WI38 (cell line): ENCODE measurements around the gene SERPINE3.

Experiments used
- H3K4me3 ChIP-seq: 2 replicates; pipeline ENCODE4 v1.5.1; 2011; ENCODE audit warnings: low read depth, mild to moderate bottlenecking, control low read depth, low read length
- CTCF ChIP-seq: IDR thresholded peaks from 2 replicates; pipeline ENCODE4 v1.5.1; 2012; ENCODE audit warnings: low read depth, mild to moderate bottlenecking, control low read depth, low read length

The SERPINE3 gene

GRCh38 chr13:51333421-51333820 is 6.1 kb upstream of the SERPINE3 start:
- H3K4me3 ChIP-seq: no peak overlapping the region
- no peak for TF ChIP-seq CTCF

- no peak for TF ChIP-seq CTCF
- no peak overlapping the region for H3K4me3 ChIP-seq
Measured at GRCh38 chr13:51333826-51334225, 5.7 kb upstream of the SERPINE3 start.

- no peak overlapping the region for H3K4me3 ChIP-seq
- TF ChIP-seq CTCF: no peak
Measured at GRCh38 chr13:51336746-51337145, 2.7 kb upstream of the SERPINE3 start.

- no peak for TF ChIP-seq CTCF
- no peak overlapping the region for H3K4me3 ChIP-seq
Measured at GRCh38 chr13:51339952-51340732, 651 bp downstream of the SERPINE3 start.

GRCh38 chr13:51341232-51341631 is 1.7 kb downstream of the SERPINE3 start:
- H3K4me3 ChIP-seq: no peak overlapping the region
- no peak for TF ChIP-seq CTCF

GRCh38 chr13:51341791-51342190 is 2.3 kb downstream of the SERPINE3 start:
- H3K4me3 ChIP-seq: no peak overlapping the region
- TF ChIP-seq CTCF: no peak

GRCh38 chr13:51342706-51343105 is 3.2 kb downstream of the SERPINE3 start:
- TF ChIP-seq CTCF: no peak
- H3K4me3 ChIP-seq: no peak overlapping the region
